Body of pancreas (tissue), 4 donors: Measurements from ENCODE around the gene MTCH2. TPM values are rescaled to one million over a fixed set of nuclear protein-coding genes. Genes with fewer than 3 reads are reported as not detected.

Source experiments
- ATAC-seq: fragments of 150-250 bp; one replicate; pipeline ENCODE4 v1.9.1; 2016
- DNase-seq, 4 donors: peaks; one replicate each; pipeline ENCODE4 v3.0.0-alpha.2; 2019
- H3K27ac ChIP-seq, 4 donors: fragments of 200-600 bp; sonication (generic); 1 replicate in 3 of 4; 2 replicates in 1 of 4; pipeline versions ENCODE4 v1.5.1 to v1.6.1; 2016 to 2019; ENCODE audit warnings: mild to moderate bottlenecking in 1 of 4, mixed read lengths in 1 of 4, moderate library complexity in 1 of 4
- H3K27me3 ChIP-seq, 2 donors: fragments of 200-600 bp; sonication (generic); one replicate each; pipeline ENCODE4 v1.6.0; 2016; ENCODE audit warnings: mild to moderate bottlenecking in 1 of 2
- H3K36me3 ChIP-seq, 2 donors: fragments of 200-600 bp; sonication (generic); replicated peaks in 1 of 2; 2 replicates each; pipeline ENCODE4 v1.5.1; 2016; ENCODE audit warnings: low read depth in 2 of 2; ENCODE audit not compliant: insufficient read depth in 1 of 2
- H3K4me1 ChIP-seq: fragments of 200-600 bp; sonication (generic); one replicate; pipeline ENCODE4 v1.6.0; 2016
- H3K4me3 ChIP-seq, 2 donors: fragments of 200-600 bp; sonication (generic); 1 replicate in 1 of 2; 2 replicates in 1 of 2; pipeline ENCODE4 v1.5.1; 2016 to 2019
- H3K9me3 ChIP-seq, 3 donors: fragments of 200-600 bp; sonication (generic); 1 replicate in 2 of 3; 2 replicates in 1 of 3; pipeline ENCODE4 v1.5.1; 2016
- CTCF ChIP-seq, 7 experiments: fragments of 450-650 bp in 4 of 7; fragments of 200-600 bp in 3 of 7; sonication (generic) in 3 of 7; IDR thresholded peaks; one replicate each; pipeline ENCODE4 v1.5.1; 2016 to 2019; ENCODE audit warnings: antibody characterized with exemption in 7 of 7
- POLR2A ChIP-seq, 3 donors: fragments of 450-650 bp; IDR thresholded peaks; one replicate each; pipeline ENCODE4 v1.6.1; 2016; ENCODE audit warnings: antibody characterized with exemption in 3 of 3, mild to moderate bottlenecking in 2 of 3
- WGBS, 2 donors: methylation state at CpG; one replicate each; pipeline ENCODE4 v1.1.5; 2017; 5-methylcytosine and 5-hydroxymethylcytosine counted together
- intact Hi-C: fragments of 100-400 bp; cut with DNase I; formaldehyde crosslinking; loops from one replicate; pipeline ENCODE4 v1.15.1; 2023
- total RNA-seq, 2 donors: library from RNA; depleted of rRNA; stranded (reverse); fragments of >200 nt; gene quantifications; one replicate each; pipeline ENCODE4 v1.1.0, GENCODE V29; 2016

MTCH2 gene
- total RNA-seq, 2 donors from 2014 or later: 15.5 to 21.0 TPM

- DNase-seq (no peak), ATAC-seq (no peak)
- intact Hi-C loops: no loop called here
- H3K4me1 ChIP-seq: peaks cover 8% of the 10 kb centered on the region
- no peak for TF ChIP-seq CTCF (IDR thresholded peaks at IDR 0.05)
- TF ChIP-seq POLR2A (IDR thresholded peaks at IDR 0.05): no peak
- 90 to 93% methylated on average over 10 to 11 of the region's 11 CpGs for WGBS, 2 donors
- no peaks in the 10 kb centered on the region for H3K36me3 ChIP-seq
- H3K27ac ChIP-seq: no peak overlapping the region
- H3K27me3 ChIP-seq: peaks cover 0 to 23% of the 10 kb centered on the region in 2 donors
- H3K4me3 ChIP-seq: no peak overlapping the region
- no peaks in the 10 kb centered on the region for H3K9me3 ChIP-seq
Measured at GRCh38 chr11:47589118-47589517, 53.2 kb downstream of the MTCH2 start.

- DNase-seq (peak in 1 of 4 donors; percentile 64), ATAC-seq (no peak)
- H3K27me3 ChIP-seq: peaks cover 0 to 11% of the 10 kb centered on the region in 2 donors
- H3K27ac ChIP-seq: no peak overlapping the region
- intact Hi-C loops: no loop called here
- H3K9me3 ChIP-seq: no peaks in the 10 kb centered on the region
- no peak overlapping the region for H3K4me3 ChIP-seq
- 60% methylated on average over 6 to 14 of the region's 14 CpGs for WGBS, 2 donors
- peaks cover 0 to 11% of the 10 kb centered on the region in 2 donors for H3K36me3 ChIP-seq
- TF ChIP-seq POLR2A (IDR thresholded peaks at IDR 0.05) (no peak), CTCF (IDR thresholded peaks at IDR 0.05) (no peak)
- no peaks in the 10 kb centered on the region for H3K4me1 ChIP-seq
Measured at GRCh38 chr11:47587723-47588326, 54.5 kb downstream of the MTCH2 start.

GRCh38 chr11:47587039-47587716 lies 55.2 kb downstream of the MTCH2 start:
- 57 to 64% methylated on average over 6 of the region's 6 CpGs for WGBS, 2 donors
- no peaks in the 10 kb centered on the region for H3K4me1 ChIP-seq
- no peak for DNase-seq
- ATAC-seq: no peak
- H3K9me3 ChIP-seq: no peaks in the 10 kb centered on the region
- no peak overlapping the region for H3K27ac ChIP-seq
- no peak overlapping the region for H3K4me3 ChIP-seq
- no peak for TF ChIP-seq CTCF (IDR thresholded peaks at IDR 0.05)
- no peak for TF ChIP-seq POLR2A (IDR thresholded peaks at IDR 0.05)
- peaks cover 3 to 15% of the 10 kb centered on the region in 2 donors for H3K36me3 ChIP-seq
- H3K27me3 ChIP-seq: peaks cover 0 to 10% of the 10 kb centered on the region in 2 donors
- intact Hi-C loops: no loop called here

GRCh38 chr11:47586098-47586855 lies 56.1 kb downstream of the MTCH2 start, which contains the start of gene FAM180B:
Gene FAM180B (plus strand): TSS chr11:47586678. CDS start chr11:47586769, 91 bp downstream.
- ATAC-seq: no peak
- H3K27me3 ChIP-seq: peaks cover 0 to 10% of the 10 kb centered on the region in 2 donors
- H3K9me3 ChIP-seq: no peaks in the 10 kb centered on the region
- WGBS, 2 donors: 58 to 66% methylated on average over 7 to 11 of the region's 12 CpGs
- no peak within 1 kb of the TSS for H3K4me3 ChIP-seq
- H3K27ac ChIP-seq: no peak within 1 kb of the TSS
- peaks cover 12 to 24% of the 10 kb centered on the region in 2 donors for H3K36me3 ChIP-seq
- no peak for TF ChIP-seq CTCF (IDR thresholded peaks at IDR 0.05)
- no peak for TF ChIP-seq POLR2A (IDR thresholded peaks at IDR 0.05)
- DNase-seq: no peak
- no peaks in the 10 kb centered on the region for H3K4me1 ChIP-seq
- intact Hi-C loops: no loop called here
